HG03103 (cell line): ENCODE results near the gene WASF3.

ENCODE experiments used
- ATAC-seq: cut with Tn5 transposase; IDR thresholded peaks from one replicate; pipeline ENCODE4 v1.9.1; 2021; ENCODE audit warnings: low read depth; ENCODE audit not compliant: unreplicated experiment

Gene WASF3

DNA sequence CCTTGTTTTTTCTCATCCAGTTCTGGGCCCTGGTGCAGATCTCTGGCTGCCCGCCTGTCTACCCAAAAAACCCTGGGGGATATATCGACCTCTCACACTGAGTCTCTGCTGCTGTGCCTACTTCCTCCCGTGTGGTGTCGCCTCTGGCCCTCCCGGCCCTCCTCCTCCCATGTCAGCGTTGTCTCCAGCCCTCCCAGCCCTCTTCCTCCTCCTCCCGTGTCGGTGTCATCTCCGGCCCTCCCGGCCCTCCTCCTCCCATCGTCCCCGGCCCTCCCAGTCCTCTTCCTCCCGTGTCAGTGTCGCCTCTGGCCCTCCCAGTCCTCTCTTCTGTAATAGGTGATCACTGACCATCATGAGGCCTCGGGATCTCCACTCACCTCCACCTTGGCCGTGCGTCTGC lies 121.3 kb downstream of the WASF3 start:
- no peak for ATAC-seq

DNA sequence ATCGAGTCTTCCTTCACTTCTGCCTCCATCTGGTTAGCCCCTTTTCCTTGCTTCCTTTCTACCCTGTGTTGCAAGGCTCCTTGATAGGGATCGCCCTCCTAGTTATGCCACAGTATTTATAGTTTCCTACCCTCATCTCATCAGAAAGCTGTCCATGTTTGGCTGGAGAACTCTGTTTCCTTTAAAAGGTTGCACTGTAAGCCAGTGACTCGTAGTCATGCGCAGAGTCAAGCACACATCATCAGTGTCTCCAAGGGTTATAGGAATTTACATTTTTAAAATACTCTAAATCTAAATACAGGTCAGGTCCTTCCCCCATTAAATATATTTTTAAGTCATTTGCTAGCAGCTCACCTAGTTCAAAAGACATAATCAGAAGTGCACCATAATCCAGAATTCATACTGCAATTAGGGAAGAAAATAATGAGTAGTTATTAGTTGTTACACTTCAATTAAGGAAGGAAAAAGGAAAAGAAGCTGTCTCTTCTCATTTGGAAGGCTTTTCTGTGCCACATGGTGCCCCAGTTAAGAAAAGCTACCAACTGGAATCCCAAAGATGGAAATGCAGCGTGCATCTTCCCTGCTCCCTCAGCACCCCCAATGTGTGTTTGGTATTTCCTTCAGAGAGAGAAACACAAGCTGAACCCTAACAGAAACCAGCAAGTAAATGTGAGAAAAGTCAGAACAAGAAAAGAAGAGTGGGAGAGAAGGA lies 122.1 kb downstream of the WASF3 start:
- ATAC-seq = no peak

DNA sequence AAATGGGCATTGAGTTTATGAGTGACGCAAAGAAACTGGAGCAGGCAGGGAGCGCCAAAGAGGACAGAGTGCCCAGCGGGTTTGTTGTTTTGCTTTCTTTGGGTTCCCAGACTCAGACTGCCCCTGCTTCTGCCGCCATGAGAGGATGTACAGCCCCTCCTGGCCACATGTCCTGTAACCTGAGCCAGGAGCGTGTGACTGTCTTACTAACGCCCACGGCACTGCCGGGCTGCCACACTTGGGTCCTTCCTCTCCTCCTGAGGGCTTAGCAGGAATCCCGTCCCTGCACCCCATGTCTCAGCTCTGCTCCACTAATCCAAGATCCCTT lies 122.6 kb downstream of the WASF3 start:
- ATAC-seq = no peak

DNA sequence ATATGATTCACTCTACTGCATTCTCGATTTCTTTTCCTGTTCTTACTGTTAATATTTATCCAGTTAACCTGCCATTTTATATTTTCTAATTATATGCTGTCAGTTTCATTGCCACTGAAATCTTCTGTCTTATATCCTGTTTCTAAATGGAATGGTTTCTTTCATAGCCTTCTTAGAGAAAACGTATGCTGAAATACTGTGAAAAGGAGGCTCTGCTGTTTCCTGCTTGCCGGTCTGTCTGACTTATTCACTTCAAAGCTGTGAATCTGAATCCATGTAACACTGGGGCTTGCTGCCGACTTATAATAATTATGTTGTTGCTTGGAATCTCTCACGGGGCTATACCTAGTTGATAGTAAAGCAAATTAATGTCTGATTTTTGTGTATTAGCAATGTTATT lies 123.1 kb downstream of the WASF3 start:
- no peak for ATAC-seq

DNA sequence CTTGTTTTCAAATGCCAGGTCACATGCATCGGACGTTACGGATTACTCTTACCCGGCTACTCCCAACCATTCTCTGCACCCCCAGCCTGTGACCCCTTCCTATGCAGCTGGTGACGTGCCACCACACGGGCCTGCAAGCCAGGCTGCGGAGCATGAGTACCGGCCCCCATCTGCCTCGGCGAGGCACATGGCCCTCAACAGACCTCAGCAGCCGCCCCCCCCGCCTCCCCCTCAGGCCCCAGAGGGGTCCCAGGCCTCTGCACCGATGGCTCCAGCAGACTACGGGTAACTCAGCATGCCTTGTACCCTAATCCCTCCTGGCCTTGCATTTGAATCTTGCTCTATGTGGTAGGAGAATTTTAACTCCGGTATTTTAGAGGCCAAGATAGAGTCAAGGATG lies 123.6 kb downstream of the WASF3 start:
- ATAC-seq = no peak

DNA sequence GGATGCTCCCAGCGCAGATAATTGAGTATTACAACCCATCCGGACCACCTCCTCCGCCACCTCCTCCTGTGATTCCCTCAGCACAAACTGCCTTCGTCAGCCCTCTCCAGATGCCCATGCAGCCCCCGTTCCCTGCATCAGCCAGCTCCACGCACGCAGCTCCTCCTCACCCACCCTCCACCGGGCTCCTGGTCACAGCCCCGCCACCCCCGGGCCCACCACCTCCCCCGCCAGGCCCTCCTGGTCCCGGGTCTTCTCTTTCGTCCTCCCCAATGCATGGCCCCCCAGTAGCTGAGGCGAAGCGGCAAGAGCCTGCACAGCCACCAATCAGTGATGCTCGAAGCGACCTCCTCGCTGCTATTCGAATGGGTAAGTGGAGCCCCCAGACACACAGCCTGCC lies 125.1 kb downstream of the WASF3 start:
- no peak for ATAC-seq

DNA sequence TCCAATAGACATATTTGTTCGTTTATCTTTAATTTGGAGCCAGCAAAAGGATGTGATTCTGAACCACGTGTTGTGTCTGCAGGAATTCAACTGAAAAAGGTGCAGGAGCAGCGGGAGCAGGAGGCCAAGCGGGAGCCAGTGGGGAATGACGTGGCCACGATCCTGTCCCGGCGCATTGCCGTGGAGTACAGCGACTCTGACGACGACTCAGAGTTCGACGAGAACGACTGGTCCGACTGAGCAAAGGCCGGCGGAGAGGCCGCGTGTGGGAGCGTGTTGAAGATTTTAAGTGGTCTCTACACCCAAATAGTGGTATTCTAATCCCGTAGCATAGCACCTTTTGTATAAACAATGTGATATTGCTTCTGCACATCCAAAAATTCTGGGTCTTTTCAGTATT lies 128.1 kb downstream of the WASF3 start:
- ATAC-seq = no peak

DNA sequence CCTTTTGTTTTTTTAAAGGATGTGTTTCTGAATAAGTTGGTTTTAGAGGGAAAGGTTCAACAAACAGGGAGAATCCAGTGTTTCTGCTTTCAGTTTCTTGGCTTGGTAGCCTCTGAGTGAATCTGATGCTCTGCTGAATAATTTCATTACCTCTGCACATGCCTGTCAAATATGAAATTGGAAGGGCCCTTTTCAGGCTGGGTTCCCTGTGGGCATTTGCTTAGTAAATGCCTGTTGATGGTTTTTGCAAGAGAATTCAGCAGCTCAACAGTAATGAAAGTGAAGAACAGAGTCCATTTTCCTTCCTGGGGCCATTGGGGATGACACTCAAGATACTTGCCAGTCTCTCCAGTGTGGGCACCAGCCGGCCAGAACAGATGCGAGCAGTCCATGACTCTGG lies 128.8 kb downstream of the WASF3 start:
- ATAC-seq = no peak

DNA sequence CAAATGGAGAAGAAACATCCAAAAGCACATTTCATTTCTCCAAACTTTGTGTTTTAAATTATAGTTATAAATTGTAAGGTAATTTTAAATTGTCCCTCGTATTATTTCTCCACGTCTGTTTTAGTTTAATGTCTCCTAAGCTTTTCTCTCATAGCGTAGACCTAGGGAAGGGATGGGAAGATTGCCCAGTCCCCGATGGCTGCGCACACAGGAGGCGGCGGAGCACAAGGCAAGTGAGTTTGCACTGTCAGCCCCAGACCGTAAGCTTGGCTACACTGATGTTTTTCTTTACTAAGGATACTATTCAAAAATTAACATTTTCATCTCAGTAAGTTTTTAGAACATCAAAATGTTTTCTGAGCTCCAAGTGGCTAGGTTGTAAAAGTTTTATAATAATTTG lies 130.8 kb downstream of the WASF3 start:
- no peak for ATAC-seq

DNA sequence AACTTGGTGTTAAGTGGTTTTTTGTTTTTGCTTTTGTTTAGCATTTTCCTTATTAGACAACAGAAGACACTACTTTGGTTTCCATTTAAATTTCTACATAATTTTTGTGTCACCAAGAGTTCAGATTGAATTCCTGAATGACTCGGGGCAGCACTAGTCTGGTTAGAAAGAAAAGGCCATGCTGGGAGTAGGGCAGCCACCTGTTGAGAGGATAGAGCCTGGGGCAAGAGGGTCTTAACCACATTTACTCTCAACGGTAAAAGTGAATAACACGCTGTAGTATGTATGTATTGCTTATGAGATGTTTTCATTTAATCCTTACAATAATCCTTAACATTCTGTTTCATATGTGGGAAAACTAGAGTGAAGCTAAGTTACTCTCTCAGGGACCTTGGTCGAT lies 131.5 kb downstream of the WASF3 start:
- no peak for ATAC-seq

DNA sequence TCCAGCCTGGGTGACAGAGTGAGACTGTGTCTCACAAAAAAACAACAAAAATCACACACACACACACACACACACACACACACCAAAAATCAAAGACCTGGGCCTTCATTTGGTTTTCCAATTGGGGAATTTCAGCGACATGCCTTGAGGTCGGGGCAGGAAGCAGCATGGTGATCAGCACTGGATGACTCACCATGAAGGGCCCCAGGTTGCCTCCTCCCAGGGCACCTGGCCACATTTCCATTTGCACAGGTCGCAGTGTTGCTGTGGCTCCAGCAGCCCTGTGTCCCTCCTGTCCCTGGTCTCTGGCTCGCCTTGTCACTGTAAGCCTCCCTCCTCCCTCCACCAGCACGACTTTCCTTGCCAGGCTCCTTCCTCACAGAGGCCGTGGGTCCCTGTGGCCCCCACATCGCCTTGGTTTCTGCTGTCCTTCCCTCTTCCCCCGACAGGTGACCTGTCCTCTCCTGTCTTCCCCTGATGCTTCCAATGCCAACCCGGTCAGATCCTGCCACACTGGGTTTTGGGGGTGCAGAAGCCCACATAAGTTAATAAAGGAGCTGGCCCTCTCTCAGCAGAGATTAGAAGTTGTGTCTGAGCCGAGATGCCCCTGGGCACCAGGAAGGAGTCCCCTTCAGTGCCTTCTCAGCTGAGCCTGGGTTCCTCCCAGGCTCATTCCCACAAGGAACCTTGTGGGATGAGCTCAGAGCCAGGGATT lies 136.4 kb downstream of the WASF3 start:
- no peak for ATAC-seq

DNA sequence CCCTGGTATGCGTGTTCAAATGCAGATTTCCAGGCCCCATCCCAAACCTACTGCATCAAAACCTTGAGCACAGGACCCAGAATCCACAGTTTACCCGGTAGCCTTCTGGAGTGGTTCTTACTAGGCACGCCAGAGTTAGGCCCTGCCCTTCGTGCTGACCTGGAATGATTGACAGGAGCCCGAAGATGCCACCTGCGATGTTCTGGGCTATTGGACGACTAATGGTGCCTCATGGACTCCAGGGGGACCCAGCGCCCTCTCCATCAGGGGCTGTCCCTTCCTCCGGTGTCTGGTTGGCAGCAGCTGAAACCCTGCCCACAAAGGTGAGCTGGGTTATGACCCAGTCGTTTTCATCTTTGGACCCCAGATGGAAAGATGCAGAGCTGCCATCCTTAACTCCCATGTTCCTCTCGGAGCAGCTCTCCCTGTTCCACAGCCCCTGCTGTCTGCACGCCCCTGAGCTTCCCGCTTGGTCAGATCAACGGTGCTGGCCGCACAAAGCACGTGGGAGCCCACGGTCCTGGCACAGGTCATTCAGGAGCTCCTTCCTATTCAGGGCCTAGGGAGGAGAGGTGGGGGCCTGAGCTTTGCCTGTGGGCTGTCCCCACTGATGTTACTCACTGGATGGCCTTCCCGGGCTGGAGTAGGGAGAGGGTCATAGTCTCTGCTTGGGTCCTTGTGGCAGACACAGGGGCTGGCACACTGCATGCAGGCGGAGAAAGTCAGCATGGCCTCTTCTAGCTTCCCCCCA lies 137.3 kb downstream of the WASF3 start:
- ATAC-seq = no peak

DNA sequence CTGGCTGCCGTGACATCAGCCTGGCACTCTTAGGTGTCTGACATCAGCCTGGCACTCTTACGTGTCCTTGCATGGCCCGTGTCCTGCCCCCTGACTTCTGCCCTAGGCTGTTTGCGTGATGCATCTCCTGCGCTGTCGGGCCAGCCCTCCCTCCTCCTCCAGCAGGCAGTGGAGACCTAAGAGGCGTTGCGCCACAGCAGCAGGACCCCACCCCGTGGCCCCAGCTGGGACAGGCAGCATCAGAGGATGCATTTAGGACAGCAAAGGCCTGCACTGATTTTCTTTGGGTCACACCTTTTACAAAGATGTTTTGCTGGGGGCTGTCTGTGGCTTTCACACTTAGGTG lies 137.8 kb downstream of the WASF3 start:
- ATAC-seq = no peak

DNA sequence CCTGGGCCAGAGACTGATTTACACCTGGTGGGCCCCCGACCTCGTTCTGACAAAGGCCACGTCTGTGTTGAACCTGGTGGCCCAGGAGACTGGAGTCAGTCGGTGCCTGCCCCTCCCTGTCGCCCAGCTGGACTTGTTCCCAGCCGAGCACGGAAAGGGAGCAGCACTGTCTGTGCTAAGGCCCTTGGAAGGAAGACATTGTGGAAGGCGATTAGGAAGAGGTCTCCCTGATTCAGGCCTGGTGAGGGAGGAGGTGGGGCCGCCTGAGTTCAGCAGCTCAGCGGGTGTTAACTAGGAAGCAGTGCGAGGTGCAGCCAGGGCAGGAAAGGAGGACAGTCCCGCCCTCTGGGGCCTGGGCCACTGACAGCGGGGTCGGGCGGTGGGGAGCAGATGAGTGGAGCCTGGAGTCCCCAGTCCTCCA lies 138.4 kb downstream of the WASF3 start:
- no peak for ATAC-seq

DNA sequence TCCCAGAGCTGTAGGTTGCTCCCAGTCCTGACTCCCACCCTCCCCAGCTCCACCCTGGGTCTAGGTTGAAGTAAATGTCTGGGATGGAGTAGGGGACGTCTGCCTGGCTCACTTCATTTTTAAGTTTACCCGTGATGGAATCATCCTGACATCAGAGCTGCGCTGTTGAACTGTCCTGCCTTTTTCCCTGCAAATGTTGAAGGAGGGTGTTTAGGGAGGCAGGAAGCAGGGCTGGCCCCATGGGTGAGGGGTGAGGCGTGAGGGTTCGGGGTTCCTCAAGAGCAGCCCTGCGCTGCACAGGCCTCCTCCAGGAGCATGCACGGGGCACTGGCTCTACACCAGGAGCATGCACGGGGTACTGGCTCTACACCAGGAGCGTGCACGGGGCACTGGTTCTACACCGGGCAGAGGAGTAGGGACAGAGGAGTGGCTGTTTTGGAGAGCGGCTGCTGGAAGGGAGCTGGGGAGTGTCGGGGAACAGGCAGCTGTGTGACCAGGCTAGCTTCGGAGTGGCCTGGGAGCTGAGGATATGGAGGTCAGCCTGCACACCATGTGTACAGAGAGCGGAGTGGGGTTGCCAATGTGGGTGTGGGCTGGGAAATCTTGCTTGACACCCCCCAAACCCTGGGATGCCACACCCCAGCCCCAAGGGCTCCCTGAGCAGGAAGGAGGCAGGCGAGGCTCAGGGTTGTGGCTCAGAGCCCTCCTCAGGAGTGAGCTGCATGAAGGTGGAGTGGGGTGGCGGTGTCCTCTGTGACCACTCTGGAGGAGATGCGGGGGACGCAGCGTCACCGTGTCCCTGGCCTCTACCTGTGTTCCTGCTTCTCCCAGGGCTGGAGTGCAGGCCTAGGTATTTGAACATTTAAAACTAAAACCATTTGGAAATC lies 139.8 kb downstream of the WASF3 start:
- no peak for ATAC-seq

DNA sequence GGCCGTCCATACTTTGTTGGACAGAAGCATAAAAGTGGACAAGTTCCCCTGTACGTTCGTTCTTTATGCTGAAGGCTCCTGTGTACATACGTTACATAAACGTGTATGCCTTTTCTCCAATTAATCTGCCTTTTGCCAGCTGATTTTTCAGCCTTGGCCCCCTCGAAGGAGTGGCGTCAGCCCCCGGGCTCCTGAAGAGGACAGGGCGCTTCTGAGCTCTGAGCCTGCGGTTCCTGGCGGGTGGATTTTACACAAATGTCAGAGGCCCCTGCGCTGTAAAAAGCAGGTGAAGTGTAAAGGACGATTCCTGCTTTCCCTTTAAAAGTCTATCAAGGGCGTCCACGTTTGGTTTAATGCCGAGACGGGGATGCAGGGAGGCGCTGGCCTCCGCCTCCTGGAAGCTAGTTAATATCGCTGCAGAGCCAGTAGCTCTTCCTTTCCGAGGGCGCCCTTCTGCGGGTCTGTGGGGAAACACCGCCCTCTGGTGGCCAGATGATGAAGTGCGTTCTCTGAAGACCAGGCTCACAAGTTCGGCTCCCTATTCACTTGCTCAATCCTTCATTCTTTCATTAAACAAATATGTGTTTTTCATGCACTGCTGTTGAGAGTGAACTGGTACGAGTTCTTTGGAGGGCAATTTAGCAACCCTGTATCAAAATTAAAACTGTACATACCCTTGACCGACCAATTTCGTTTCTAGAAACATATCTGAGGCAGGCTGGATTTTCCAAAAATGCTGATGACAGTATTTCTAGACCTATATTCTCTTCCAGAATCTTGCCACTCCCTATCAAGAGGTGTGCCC lies 141.1 kb downstream of the WASF3 start:
- no peak for ATAC-seq

DNA sequence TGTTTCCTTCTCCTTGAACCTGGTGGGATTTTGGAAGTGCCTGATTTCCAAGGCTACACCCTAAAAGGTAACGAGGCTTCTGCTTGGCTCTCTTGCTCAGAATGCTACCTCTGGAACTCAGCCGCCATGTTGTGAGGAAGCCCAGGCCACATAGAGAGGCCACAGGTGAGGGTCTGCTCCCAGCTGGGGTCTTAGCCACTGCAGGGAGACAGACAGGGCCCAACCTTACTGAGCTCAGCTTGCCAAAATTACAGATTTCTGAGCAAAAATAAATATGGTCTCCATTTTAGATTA lies 141.7 kb downstream of the WASF3 start:
- no peak for ATAC-seq

DNA sequence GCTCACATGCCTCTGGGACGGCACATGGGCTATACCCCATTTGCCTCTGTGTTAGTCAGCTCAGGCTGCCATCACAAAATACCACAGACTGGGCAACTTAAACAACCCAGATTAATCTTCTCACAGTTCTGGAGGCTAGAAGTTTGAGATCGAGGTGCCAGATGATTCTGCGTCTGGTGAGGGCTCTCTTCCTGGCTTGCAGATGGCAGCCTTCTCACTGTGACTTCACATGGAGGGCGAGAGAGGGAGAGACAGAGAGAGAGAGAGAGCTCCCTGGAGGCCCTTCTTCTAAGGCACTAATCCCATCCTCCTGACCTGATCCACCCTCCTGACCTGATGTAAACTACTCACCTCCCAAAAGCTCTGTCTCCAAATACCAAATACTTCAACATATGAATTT lies 148.1 kb downstream of the WASF3 start:
- no peak for ATAC-seq

DNA sequence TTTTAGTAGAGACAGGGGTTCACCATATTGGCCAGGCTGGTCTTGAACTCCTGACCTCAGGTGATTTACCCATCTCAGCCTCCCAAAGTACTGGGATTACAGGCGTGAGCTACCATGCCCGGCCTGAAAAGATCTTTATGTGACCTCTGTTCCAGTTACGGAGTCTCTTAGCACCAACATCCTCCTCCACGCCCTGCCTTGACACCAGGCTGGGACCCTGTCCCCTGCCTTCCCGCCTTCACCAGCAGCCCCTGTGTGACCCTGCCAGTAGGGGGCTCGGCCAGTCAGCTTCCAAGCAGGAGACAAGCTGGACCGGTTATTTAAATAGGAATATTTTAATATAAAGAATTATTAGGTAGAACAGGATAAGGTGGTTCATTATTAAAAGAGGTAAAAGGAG lies 148.9 kb downstream of the WASF3 start:
- ATAC-seq = no peak
